ENCODE data around the gene LCNL1. TPM values are rescaled to one million over a fixed set of nuclear protein-coding genes. Genes with fewer than 3 reads are reported as not detected.

LCNL1 gene
- total and polyA plus RNA-seq, 10 of the 15 experiments (the other 5 are each of a cell fraction or from before 2014, with no cell fraction given): not detected

DNA sequence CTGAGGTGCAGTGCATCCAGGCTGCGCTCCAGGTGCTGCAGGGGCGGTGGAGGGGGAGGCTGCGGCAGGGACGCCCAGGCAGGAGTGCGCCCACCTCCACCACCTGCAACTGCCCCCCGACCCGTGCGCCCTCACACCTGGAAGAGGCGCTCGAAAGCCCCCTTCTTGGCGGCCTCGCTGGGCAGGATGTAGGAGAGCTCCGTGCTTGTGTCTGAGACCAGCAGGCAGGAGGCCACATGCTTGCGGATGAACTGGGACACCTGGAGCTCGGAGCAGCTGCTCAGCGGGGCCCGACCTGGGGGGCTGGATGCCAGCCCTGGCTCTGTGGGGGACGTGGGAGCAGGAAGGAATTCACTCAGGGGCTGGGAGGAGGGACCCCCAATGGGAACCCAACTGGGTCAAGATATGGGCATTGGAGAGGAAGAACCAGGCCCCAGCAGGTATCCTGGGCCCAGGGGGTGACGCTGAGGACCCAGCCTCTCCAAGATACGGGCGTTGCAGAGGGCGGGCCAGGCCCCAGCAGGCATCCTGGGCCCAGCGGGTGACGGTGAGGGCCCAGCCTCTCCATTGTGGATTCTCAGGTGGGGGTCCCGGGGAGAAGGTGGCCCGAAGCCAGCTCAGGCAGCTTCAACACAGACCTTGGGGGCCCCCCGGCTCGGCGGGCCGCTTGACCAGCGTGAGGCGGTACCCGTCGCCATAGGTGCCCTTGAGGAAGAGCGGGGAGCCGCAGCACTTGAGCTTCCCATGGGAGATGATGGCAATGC is 32.2 kb downstream of the LCNL1 start (continued):
- TF ChIP-seq, protein P1, sequence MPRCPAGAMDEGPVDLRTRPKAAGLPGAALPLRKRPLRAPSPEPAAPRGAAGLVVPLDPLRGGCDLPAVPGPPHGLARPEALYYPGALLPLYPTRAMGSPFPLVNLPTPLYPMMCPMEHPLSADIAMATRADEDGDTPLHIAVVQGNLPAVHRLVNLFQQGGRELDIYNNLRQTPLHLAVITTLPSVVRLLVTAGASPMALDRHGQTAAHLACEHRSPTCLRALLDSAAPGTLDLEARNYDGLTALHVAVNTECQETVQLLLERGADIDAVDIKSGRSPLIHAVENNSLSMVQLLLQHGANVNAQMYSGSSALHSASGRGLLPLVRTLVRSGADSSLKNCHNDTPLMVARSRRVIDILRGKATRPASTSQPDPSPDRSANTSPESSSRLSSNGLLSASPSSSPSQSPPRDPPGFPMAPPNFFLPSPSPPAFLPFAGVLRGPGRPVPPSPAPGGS (IDR thresholded peaks at IDR 0.05; ENCODE audit: borderline replicate concordance, insufficient read depth, low read depth, low read length, poor library complexity, severe bottlenecking): no peak
- TF ChIP-seq IRF4 (IDR thresholded peaks at IDR 0.05; ENCODE audit: low read depth, low read length) (no peak), EGR1 (IDR thresholded peaks at IDR 0.05; ENCODE audit: borderline replicate concordance in 1 of 2, low read depth in 2 of 2, low read length in 2 of 2) (no peak), STAT1 (conservative IDR thresholded peaks at IDR 0.05) (no peak), PAX5 (IDR thresholded peaks at IDR 0.05; ENCODE audit: borderline replicate concordance, low read depth, low read length) (no peak), NFYB (IDR thresholded peaks at IDR 0.05; ENCODE audit: insufficient read depth, low read depth, low read length) (no peak)

DNA sequence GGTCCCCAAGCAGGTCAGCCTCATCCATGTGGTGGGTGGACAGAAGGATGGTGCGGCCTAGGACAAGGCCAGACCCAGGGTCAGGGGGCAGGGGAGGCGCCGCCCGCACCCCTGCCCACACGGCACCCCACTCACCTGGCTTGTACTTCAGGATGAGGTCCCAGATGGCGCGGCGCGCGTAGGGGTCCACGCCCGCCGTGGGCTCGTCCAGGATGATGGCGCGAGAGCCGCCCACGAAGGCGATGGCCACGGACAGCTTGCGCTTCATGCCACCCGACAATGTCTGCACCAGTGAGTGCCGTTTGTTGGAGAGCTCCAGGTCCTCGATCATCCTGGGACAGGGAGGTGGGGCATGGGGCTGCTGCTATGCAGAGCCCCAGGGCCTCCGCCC is 32.7 kb downstream of the LCNL1 start:
- Histone ChIP-seq H3K36me3 (ENCODE audit: control insufficient read depth in 2 of 2, insufficient read depth in 2 of 2, low read length in 1 of 2) (no peaks in the 10 kb centered on the region), H3K27me3 (replicated peaks in 1 of 2; ENCODE audit: control insufficient read depth in 2 of 2, insufficient read depth in 2 of 2, low read length in 1 of 2) (no peaks in the 10 kb centered on the region), H2AFZ (ENCODE audit: control insufficient read depth, low read depth, low read length) (no peak overlapping the region), H3K9me3 (replicated peaks; ENCODE audit: control insufficient read depth, insufficient read depth, low read length) (no peaks in the 10 kb centered on the region; the same call in 2 of the 3 replicates), H3K27ac (ENCODE audit: control insufficient read depth, insufficient read depth) (no peak overlapping the region), H3K4me2 (ENCODE audit: control insufficient read depth, insufficient read depth) (no peak overlapping the region), H3K79me2 (ENCODE audit: control insufficient read depth, insufficient read depth, low read length) (no peaks in the 10 kb centered on the region), H3K9ac (ENCODE audit: control insufficient read depth, insufficient read depth, low read length) (no peak overlapping the region), H4K20me1 (ENCODE audit: control insufficient read depth, insufficient read depth) (no peaks in the 10 kb centered on the region), H3K4me3 (no peak overlapping the region), H3K4me1 (ENCODE audit: control insufficient read depth, insufficient read depth, low read length) (no peaks in the 10 kb centered on the region)
- no TSS peak for BruUV-seq (replicated peaks)
- RAD21 ChIA-PET (ENCODE audit: unreplicated experiment): no interaction called here
- TF ChIP-seq SREBF2 (IDR thresholded peaks at IDR 0.05; ENCODE audit: low read length) (no peak), SRF (IDR thresholded peaks at IDR 0.05; ENCODE audit: low read depth in 2 of 2, low read length in 2 of 2) (no peak), PAX5 (IDR thresholded peaks at IDR 0.05; ENCODE audit: borderline replicate concordance, low read depth, low read length) (no peak), FOXM1 (IDR thresholded peaks at IDR 0.05; ENCODE audit: low read depth, low read length) (no peak), BHLHE40 (IDR thresholded peaks at IDR 0.05; ENCODE audit: borderline replicate concordance in 1 of 2, low read depth in 2 of 2, low read length in 1 of 2) (no peak), NFXL1 (IDR thresholded peaks at IDR 0.05; ENCODE audit: borderline replicate concordance) (no peak)
- TF ChIP-seq, protein P2, sequence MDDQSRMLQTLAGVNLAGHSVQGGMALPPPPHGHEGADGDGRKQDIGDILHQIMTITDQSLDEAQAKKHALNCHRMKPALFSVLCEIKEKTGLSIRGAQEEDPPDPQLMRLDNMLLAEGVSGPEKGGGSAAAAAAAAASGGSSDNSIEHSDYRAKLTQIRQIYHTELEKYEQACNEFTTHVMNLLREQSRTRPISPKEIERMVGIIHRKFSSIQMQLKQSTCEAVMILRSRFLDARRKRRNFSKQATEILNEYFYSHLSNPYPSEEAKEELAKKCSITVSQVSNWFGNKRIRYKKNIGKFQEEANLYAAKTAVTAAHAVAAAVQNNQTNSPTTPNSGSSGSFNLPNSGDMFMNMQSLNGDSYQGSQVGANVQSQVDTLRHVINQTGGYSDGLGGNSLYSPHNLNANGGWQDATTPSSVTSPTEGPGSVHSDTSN (IDR thresholded peaks at IDR 0.05; ENCODE audit: insufficient replicate concordance, low read depth, low read length): no peak
- TF ChIP-seq, protein P3, sequence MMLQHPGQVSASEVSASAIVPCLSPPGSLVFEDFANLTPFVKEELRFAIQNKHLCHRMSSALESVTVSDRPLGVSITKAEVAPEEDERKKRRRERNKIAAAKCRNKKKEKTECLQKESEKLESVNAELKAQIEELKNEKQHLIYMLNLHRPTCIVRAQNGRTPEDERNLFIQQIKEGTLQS (IDR thresholded peaks at IDR 0.05; ENCODE audit: borderline replicate concordance, extremely low read depth, low read depth, low read length): no peak
- TF ChIP-seq, protein P4, sequence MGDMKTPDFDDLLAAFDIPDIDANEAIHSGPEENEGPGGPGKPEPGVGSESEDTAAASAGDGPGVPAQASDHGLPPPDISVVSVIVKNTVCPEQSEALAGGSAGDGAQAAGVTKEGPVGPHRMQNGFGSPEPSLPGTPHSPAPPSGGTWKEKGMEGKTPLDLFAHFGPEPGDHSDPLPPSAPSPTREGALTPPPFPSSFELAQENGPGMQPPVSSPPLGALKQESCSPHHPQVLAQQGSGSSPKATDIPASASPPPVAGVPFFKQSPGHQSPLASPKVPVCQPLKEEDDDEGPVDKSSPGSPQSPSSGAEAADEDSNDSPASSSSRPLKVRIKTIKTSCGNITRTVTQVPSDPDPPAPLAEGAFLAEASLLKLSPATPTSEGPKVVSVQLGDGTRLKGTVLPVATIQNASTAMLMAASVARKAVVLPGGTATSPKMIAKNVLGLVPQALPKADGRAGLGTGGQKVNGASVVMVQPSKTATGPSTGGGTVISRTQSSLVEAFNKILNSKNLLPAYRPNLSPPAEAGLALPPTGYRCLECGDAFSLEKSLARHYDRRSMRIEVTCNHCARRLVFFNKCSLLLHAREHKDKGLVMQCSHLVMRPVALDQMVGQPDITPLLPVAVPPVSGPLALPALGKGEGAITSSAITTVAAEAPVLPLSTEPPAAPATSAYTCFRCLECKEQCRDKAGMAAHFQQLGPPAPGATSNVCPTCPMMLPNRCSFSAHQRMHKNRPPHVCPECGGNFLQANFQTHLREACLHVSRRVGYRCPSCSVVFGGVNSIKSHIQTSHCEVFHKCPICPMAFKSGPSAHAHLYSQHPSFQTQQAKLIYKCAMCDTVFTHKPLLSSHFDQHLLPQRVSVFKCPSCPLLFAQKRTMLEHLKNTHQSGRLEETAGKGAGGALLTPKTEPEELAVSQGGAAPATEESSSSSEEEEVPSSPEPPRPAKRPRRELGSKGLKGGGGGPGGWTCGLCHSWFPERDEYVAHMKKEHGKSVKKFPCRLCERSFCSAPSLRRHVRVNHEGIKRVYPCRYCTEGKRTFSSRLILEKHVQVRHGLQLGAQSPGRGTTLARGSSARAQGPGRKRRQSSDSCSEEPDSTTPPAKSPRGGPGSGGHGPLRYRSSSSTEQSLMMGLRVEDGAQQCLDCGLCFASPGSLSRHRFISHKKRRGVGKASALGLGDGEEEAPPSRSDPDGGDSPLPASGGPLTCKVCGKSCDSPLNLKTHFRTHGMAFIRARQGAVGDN (IDR thresholded peaks at IDR 0.05): no peak
- no peak for FAIRE-seq
- POLR2A ChIA-PET: no interaction called here
- ATAC-seq: no peak
- WGBS (ENCODE audit: insufficient coverage, insufficient replicate concordance, low lambda C conversion rate, missing lambda C conversion rate): 79% methylated on average over 25 of the region's 25 CpGs
- DNase-seq (ENCODE audit: low read depth, low spot score): no peak
- CTCF ChIA-PET: no interaction called here
- SMC1A ChIA-PET (ENCODE audit: uncharacterized antibody, unreplicated experiment): no interaction called here
- intact Hi-C loops (cut with micrococcal nuclease; ENCODE audit: unreplicated experiment) (no loop called here), in situ Hi-C loops (cut with MboI) (no loop called here)
